NCI-H2227 treated with DMSO at 0.1 percent for 48 hours (cell line): ENCODE measurements around the gene PRSS50.

ENCODE experiments used
- DNase-seq: peaks from one replicate; lab custom pipeline; 2025; lab: John Stamatoyannopoulos, UW

PRSS50 gene

DNA sequence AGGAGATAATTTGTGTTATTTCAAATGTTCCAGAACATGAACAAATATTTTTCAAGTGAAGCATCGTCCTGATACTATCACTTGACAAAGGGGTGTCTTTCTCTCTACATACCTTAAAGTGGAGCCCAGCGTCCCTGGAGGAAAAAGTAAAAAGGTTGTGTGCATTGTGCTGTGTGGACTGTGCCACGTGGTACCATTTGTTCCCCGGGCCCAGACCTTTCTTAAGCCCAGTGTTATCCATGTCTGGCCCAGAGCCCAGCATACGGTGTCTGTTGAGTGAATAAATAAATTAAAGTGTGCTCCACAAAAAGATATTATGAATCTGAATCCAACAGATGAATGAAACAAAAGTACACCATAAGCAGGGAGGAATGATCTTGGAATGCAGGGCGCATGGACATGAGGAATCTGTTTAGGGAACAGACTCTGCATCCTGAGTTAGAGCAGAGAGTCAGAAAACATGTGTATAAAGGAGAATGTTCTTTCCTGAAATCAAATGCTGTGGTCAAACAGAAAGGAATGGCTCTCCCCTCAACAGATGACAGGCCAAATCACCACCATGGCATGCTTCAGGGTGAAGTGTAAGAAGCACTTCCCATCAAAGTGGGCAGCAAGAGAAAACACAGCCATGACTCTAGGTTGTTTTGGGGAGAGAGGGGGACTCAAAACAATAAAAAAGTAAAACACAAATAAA is 8.1 kb upstream of the PRSS50 start:
- no peak for DNase-seq

DNA sequence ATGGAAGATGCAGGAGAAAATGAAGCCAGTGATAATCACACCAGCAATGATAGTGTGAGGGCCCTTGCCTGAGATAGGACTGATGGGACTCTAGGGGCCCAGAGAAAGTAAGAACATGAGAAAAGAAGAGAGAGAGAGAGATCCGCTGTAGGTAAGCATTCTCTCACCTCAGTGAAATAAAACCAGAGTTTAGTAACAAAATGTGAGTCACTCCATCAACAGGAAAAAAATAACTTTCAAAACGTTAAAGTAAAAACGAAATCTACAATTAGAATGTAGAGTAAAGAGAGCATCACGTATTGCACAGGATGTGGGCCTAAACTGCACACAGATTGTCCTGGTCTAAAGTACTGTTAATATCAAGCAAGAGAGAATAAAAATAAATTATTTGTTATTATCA is 6.8 kb upstream of the PRSS50 start:
- no peak for DNase-seq

DNA sequence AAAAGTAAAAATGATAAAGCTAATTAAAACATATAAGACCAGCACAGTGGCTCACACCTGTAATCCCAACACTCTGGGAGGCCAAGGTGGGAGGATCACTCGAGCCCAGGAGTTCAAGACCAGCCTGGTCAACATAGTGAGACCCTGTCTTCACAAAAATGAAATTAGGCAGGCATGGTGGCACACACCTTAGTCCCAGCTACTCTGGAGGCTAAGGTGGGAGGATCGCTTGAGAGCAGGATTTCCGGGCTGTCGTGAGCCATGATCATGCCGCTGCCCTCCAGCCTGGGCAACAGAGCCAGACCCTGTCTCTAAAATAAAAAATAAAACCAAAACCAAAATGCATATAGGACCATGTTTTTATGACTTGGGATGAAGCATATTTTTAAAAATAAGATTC is 4.8 kb upstream of the PRSS50 start:
- no peak for DNase-seq

DNA sequence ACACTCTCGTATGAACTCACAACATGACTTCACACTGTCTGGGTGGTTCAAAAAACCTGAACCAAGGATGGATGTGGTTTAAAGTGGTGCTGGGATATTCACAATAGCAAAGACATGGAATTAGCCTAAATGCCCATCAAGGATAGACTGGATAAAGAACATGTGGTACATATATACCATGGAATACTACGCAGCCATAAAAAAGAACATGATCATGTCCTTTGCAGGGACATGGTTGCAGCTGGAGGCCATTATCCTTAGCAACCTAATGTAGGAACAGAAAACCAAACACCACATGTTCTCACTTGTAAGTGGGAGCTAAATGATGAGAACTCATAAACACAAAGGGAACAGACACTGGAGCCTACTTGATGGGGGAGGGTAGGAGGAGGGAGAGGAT is 3.3 kb upstream of the PRSS50 start:
- no peak for DNase-seq

DNA sequence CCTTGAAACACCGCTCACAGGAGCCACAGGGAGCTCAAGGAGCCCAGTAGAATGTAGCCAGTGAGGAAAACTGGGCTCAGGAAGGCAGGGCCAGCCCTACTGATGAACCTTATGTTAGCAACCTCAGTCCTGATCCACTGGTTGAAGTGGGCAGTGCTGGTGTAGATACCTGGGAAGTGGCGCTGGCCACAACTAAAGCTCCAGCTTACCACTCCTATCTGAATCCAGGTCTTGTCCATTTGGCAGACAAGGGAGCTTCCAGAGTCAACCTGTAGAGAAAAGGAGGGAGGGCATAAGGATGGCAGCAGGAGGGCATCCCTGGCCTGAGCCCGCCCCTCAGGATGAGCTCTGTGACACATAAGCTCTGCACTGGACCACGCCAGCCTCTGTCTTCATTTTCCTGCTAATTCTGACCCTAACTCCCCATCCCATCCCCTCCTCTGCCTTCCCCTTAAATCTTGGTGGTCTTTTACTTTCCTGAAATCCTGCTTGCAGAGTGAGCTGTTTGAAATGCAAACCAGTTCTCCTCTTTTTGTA is 2.1 kb upstream of the PRSS50 start:
- DNase-seq = no peak

DNA sequence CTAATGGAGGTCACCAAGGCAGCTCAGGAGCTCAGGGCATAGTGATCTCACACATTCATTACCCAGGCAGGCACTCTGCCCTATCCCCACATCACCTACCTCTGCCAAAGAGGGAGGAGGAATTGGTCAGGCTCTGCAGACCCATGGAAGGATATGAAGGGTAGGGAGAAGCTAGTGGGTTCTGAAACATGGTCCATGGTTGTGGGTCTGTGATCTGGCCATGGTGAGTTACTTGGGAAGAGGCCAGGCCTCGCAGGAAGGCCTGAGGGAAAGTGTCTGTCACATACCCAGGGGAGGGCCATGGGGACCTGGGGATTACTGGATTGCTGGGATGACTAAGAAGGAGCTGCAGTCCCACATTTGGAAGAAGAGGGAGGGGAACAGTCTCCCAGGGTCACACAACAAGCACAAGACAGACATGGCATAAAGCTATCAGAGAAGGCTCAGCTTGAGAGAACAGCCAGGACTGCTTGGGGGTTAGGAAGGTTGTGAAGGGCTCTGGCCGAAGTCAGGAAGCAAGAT is 1.4 kb upstream of the PRSS50 start:
- DNase-seq = no peak

DNA sequence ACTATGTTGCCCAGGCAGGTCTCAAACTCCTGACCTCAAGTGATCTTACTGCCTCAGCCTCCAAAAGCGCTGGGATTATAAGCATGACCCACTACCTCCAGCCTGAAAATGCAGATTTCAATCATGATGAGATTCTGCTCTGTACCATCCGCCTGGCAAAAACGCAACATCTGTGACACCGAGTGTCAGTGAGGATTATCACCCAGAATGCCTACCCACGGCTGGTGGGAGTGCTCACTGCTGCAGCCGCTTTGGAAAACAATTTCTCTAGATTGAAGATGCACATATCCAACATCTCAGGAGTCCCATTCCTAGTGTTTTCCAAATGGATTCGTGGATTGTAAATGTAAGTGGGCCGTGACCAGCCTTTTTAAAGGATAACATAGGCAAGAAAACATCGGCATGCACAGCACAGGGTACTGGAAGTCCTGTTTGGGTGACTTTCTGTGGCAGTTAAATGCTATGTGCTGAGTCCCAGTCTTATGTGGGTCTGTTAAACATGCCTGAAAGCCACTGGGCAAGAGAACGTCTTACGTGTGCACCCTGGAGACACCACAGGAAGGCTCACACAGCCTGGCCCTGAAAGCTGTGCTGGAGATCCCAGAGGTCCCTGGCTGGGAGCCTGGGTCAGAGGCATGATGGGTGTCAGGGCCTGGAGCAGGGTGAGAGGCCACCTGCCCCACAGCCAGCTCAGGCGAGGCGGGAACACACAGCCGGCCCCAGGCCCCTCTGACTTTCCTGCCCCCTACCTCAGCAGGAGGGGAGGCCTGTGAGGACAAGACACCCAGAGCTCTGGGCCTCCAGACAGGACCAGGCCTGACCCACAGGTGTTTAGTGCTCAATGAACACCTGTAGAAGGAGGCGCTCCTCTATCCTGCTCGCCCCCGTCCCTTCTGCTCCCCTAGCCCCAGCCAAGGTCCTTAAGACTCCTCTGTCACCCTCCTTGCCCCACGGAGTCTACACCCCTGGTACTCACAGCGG is 918 bp downstream of the PRSS50 start:
- no peak for DNase-seq

DNA sequence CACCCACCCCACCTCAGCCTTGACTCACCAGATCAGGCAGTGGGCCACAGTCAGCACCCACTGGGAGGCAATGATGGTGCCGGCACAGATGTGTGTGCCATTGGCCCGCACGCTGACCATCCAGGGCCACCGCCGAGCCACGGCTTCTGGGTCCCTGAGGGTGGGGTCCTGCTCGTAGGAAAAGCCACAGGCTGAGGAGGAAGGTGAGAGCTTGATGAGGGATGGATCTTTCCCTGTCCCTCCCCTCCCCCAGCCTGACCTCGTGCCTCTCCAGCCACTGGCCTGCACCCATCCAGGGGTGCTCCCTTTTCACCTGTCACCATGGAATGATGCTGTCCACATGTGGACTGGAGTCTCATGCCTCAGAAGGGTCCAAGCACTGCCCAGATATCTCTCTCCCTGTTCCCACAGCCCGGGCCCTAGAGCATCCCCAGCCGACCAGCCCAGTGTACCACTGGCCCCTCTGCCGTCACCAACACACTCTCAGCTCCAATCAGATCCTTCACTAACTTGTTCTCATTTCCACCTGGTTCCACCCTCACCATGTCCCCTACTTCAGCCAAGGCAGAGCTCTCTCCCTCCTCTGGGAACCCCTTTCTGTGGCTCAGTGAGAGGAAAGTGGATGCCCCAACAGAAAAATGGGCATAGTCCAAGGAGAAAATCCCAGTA is 2.0 kb downstream of the PRSS50 start:
- no peak for DNase-seq

DNA sequence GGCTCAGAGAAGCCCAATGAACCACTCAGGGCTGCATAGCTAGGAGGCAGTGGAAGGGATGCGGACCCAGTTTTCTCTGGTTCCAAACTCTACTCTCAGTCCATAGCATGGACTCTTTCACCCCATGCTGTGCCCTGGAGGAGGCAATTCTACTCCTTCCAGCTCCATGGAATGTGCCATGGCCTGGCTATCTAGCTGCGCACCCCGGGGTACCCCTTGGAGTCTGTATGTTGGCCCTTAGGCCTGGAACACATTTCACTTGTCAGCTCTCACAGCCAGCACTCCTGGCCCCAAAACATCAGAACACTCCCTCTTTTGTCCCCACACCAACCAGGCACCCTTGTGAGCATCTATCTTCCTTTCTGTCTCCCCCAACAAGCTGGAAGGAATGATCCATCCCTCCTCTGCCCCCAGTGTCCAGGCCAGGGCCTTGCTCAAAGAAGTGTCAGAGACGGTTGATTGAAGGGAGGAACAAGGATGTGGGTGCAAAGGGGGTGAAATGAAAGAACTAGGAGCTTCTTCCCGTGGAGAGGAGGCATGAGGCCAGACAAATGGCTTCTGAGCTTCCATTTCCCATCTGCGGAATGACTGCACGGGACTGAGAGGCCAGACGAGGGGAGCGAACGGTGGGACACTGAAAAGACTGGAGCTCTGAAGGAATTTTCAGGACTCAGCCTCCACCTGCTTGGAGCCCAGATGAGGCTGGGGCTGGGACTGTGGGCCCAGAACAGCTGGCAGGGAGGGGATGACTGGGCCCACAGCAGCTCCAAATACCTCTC is 2.8 kb downstream of the PRSS50 start:
- DNase-seq = no peak

DNA sequence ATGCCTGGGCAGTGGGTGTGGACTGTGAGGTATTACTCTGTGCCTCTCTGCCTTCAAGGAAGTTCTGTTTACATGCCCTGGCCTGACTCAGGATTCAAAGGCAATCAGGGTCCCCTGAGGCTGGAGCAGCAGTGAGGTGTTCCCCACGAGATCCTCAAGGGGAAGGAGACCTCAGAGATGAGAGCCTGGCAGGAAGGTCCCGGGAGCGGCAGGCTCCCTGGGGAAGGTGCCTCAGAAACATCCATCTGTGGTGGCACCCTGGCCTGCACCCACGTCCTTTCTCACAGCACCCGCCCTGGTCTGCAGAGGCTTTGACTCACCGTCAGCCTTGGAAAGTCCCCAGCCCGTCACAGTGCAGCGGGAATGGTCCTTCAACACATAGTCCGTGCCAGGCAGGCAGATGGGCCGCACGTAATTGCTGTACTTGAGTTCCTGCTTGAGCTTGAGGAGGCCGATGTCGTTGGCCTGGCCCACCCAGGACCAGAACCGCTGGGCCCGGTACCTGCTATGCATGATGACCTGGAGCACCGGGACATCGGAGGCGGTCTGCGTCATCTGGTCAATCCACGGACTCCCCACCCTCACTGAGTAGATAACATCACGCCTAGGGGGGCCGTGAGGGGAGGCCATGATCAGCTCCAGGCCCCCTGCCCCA is 3.6 kb downstream of the PRSS50 start:
- DNase-seq = no peak

DNA sequence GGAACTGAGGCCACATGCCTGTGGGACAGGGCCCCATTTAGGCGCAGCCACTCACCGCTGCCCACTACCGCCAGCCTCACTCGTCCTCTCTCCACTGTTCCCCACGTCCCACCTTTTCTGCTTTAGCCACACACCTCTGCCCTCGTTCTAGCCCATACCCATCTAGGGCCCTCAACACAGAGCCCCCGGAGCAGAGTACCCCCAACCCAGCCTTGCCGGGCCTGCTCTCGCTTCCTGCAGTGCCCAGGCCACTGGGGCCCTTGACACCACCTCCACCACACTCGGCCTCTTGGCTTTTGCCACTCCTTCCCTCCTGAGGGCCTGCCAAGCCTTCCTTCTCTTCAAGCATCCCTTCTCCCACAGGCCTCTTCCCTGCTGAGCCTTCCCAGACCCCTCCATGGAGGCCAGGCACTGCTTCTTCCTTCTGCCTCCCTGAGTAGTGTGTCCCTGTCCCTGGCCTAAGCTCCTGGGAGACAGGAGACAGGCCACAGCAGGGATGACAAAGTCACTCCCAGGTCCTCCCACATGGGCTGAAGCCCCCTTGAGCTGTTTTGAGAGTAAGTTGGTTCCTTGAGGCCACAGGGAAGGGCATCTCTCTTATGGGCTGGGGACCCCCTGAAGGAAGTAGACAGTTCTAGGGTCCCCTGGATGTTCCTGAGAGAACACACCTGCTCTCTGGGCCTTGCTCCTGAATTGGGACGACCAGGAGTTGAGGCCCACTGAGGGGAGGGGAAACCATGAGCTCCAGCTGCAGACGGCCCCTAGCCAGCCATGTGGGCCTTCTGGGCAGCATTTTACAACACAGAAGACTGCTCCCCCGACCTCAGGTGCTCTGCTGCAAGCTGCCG is 4.4 kb downstream of the PRSS50 start:
- DNase-seq = no peak

DNA sequence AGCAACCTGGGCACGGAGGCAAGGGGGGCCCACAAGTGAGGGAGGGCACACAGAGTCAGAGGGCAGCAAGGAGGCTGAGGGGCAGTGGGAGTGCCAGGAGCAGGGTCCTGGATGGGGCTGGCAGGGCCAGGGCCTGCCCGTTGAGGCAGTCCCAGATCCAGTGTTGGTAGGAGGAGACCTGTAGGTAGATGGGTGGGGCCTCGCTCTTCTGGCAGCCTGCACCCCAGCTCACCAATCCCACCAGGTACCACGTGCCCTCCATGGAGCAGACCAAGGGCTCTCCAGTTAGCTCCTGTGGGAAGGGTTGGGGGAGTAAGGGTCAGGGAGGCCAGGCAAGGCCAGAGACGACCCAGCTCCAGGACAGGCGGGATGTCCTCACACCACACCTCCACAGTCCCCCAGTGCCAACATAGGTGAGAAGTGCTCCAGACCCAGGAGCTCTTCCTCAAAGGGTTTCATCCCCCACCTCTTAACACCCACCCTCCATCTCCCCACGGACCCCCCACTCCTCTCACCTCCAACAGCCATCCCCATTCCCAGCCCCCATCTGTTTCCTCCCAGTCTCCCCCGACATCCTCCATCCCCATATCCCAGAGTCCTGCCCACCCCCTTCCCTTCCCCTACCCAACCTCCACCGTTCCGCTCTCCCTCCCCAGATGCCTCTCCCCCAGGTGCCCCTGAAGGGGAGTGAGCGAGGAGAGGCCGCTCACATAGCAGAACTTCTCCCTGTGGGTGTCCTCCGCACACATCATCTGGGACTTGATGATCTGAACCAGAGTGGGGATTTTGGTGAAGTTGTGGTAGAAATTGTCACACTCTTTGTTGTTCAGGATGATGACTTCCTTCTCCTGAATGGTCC is 5.2 kb downstream of the PRSS50 start:
- no peak for DNase-seq

DNA sequence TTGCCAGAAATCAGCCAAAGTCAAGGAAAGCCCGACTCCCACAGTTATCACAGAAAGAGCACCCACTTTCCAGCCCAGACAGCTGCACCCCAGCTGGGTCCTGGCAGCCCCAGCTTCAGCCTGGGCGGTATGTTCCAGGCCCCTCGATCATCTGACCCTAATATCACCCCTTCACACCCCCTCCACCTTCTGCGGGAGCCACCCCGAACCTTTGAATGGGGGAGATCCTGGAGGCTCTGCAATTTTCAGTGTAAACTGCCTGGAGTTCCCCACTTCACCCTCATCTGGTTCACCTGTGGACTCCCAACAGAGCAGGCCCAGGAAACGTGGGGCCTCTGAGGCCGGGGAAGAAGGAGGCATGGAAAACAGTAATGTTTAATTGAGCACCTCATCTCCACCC is 5.9 kb downstream of the PRSS50 start:
- no peak for DNase-seq

DNA sequence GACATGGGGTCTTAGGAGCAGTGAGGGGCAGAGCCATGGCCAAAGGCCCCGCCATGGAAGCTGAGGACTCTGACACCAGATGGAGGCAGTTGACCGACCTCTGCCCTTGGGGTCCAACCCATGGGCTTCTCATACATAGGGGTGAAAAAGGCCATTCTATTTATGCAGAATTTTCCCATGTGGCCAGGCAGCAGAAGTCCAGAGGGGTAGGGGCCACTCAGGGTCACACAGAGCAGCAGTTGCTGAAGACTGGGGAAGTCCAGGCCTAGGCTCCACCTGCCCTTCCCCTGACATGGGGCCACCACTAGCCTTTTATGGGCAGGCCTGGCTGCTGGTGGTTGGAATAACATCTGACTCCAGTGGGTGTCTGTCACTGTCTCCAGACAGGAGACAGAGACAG is 6.4 kb downstream of the PRSS50 start:
- no peak for DNase-seq

DNA sequence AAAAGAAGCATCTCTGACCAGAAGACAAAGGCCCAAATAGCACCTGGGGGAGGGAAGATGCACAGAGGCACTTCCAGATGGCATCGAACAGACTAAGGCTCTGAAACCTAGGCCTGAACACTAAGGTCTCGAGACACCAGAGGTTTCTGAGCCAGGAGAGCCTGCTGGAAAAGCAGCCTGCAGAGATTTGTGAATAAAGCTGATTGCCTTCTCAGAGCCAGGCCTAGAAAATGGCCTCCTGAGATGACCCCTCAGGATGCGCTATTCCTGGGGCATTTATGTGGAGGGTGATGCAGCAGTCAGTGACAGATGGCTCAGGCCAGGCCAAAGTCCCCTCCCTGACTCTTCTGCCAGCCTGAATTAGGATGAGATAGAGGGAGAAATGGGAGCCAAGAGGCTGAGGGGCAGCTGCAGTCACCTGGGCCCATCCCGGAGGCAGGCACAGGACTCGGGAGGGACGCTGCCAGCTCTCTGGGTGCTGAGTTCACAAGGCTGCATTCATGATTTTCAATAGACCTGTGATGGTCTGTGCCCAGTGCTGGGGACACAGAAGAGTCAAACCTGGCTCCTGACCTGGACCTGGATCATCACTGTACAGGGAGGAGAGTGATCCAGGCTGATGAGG is 6.9 kb downstream of the PRSS50 start:
- no peak for DNase-seq

DNA sequence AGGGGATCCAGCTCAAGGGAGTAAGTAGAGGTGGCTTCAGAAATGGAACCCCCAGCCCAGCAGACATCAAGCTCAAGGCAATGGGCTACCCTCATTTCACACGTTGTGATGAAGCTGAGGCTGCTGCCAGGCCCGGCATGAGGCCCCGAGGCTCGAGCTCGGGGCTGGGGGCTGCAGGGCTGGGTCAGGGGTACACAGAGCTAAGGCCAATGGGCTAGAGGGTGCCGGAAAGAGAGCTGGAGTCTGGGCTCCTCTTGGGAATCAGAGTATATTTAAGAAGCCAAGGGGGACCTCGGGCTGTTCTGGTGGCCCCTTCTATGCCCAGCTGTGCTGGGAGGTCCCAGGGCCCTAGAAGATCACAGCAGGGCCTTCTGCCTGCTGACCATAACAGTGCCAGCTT is 7.4 kb downstream of the PRSS50 start:
- DNase-seq = no peak

DNA sequence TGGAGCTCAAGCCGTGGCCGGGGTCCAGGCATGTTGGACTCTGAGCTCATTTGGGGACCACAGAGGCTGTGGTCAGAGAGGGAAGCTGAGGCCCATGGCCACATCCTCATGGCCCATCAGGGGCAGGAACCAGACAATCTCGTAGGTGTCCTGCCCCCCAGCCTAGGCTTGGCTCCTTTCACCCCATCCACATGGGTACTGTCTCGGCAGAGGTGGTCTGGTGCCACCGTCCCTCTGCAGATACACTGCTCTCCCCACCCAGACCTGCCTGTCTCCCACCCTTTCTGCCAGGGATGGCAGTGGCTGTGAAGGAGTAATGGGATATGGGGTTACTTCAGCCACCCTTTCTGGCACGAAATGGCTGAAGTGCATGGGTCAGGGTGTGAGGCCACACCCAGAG is 7.9 kb downstream of the PRSS50 start:
- DNase-seq = no peak

DNA sequence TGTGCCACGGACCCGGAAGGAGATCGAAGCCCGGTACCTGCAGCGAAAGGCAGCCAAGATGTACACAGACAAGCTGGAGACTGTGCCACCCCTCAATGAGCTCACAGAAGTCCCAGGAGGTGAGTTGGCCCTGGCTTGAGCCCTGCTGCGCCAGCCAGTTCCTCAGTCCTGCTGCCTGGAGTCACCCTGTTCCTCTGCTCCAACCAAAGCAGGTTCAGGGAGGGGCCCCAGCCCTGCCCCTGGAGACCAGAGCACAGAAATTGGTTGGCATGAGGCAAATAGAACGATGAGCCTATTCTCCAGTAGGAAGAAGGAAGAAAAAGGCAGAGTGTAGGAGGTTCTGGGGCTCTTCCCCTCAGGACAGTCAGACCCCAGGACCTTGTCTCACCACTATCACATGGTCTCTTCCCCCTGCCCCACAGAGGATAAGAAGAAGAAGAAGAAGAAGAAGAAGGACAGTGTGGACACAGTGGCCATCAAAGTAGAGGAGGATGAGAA is 8.5 kb downstream of the PRSS50 start:
- no peak for DNase-seq
